Activated CD8-positive, alpha-beta T cell treated with anti-CD3 and anti-CD28 coated beads for 36 hours (primary cell): ENCODE measurements around the gene SPATA13. TPM values are rescaled to one million over a fixed set of nuclear protein-coding genes. Genes with fewer than 3 reads are reported as not detected.
A peak's percentile ranks its signal among the peaks of the same experiment; 100 is the strongest.

Experiments
- ATAC-seq: fragments of 200-7000 bp; cut with Tn5 transposase; one replicate; pipeline ENCODE4 v1.10.0; 2021; ENCODE audit warnings: mild to moderate bottlenecking, moderate library complexity
- CTCF ChIA-PET: fragments of 350-600 bp; sonication (Branson Sonifier 250); formaldehyde crosslinking; loops from one replicate; lab custom pipeline; 2021; ENCODE audit warnings: antibody characterized with exemption; lab: Charles Lee
- POLR2A ChIA-PET: fragments of 350-600 bp; sonication (Branson Sonifier 250); formaldehyde crosslinking; loops from one replicate; lab custom pipeline; 2021; ENCODE audit warnings: antibody characterized with exemption; lab: Charles Lee
- DNase-seq: peaks from one replicate; pipeline ENCODE4 v3.0.0-alpha.2; 2020
- H3K27ac Mint-ChIP-seq: one replicate; pipeline ENCODE4 v1.8.0; 2021; ENCODE audit warnings: mild to moderate bottlenecking, mixed read lengths
- H3K27me3 Mint-ChIP-seq: one replicate; pipeline ENCODE4 v1.8.0; 2021; ENCODE audit warnings: mixed read lengths
- H3K36me3 Mint-ChIP-seq: one replicate; pipeline ENCODE4 v1.8.0; 2021; ENCODE audit warnings: low read depth, mixed read lengths
- H3K4me1 Mint-ChIP-seq: one replicate; pipeline ENCODE4 v1.8.0; 2021; ENCODE audit warnings: low read depth, mixed read lengths
- H3K4me3 Mint-ChIP-seq: one replicate; pipeline ENCODE4 v1.8.0; 2021; ENCODE audit warnings: mild to moderate bottlenecking, moderate library complexity, mixed read lengths
- H3K9me3 Mint-ChIP-seq: one replicate; pipeline ENCODE4 v1.8.0; 2021; ENCODE audit warnings: mixed read lengths
- intact Hi-C: fragments of 100-400 bp; cut with micrococcal nuclease; formaldehyde crosslinking; loops from one replicate; pipeline ENCODE4 v1.10.0; 2022
- total RNA-seq, 2 experiments: library from RNA; stranded (reverse); gene quantifications; one replicate each; pipeline ENCODE4 v1.2.3, GENCODE V29; 2021
- TF ChIP-seq, protein P1 (sequence below): fragments of 200-600 bp; IDR thresholded peaks from one replicate; pipeline ENCODE4 v1.8.0; 2022; ENCODE audit warnings: antibody characterized with exemption, mild to moderate bottlenecking

Gene SPATA13
- total RNA-seq, 2 experiments from 2014 or later, result 47.0 to 47.4 TPM

- Mint-ChIP-seq H3K9me3 (no peaks in the 10 kb centered on the region), H3K27ac (peak overlapping the region; percentile 98), H3K4me3 (peak overlapping the region; percentile 64), H3K27me3 (no peaks in the 10 kb centered on the region), H3K4me1 (peaks cover 82% of the 10 kb centered on the region), H3K36me3 (peaks cover 23% of the 10 kb centered on the region)
- DNase-seq (no peak), ATAC-seq (no peak)
- TF ChIP-seq, protein P1, sequence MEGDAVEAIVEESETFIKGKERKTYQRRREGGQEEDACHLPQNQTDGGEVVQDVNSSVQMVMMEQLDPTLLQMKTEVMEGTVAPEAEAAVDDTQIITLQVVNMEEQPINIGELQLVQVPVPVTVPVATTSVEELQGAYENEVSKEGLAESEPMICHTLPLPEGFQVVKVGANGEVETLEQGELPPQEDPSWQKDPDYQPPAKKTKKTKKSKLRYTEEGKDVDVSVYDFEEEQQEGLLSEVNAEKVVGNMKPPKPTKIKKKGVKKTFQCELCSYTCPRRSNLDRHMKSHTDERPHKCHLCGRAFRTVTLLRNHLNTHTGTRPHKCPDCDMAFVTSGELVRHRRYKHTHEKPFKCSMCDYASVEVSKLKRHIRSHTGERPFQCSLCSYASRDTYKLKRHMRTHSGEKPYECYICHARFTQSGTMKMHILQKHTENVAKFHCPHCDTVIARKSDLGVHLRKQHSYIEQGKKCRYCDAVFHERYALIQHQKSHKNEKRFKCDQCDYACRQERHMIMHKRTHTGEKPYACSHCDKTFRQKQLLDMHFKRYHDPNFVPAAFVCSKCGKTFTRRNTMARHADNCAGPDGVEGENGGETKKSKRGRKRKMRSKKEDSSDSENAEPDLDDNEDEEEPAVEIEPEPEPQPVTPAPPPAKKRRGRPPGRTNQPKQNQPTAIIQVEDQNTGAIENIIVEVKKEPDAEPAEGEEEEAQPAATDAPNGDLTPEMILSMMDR, result no peak
- CTCF ChIA-PET, result interaction anchor here (0.9 to 2.4 kb wide), 4 partner anchors 11 to 46 kb away, joined by 5 to 8 read pairs (median 7); no protein-coding TSS in a partner anchor
- POLR2A ChIA-PET, result interaction anchor here (0.6 to 14.8 kb wide), 5 partner anchors 13 to 114 kb away, joined by 3 to 227 read pairs (median 4); partner anchors contain the start of gene SPATA13
- intact Hi-C loops, result no loop called here
Observed at GRCh38 chr13:24275041-24275440, 114.5 kb downstream of the SPATA13 start.

DNA sequence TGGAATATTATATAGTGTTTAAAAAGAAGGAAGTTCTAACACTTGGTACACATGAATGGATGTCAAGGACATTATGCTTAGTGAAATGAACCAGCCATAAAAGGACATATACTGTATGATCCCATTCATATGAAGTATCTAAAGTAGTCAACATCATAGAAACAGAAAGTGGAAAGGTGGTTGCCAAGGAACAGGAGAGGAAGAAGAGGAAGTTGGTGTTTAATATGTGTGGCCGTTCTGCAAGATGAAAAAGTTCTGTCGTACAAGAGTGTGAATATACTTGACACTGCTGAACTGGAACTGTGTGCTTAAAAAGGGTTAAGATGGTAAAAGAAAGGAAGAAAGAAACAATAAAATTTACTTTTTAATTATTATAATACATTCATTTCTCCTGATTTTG is 115.8 kb downstream of the SPATA13 start:
- intact Hi-C loops, result no loop called here
- Mint-ChIP-seq H3K36me3 (peaks cover 20% of the 10 kb centered on the region), H3K4me1 (peaks cover 85% of the 10 kb centered on the region), H3K27ac (peak overlapping the region; percentile 98), H3K4me3 (no peak overlapping the region), H3K9me3 (no peaks in the 10 kb centered on the region), H3K27me3 (no peaks in the 10 kb centered on the region)
- ATAC-seq (no peak), DNase-seq (no peak)
- POLR2A ChIA-PET, result interaction anchor here (9.8 to 14.8 kb wide), 2 partner anchors 14 to 22 kb away, joined by 84 to 227 read pairs; no protein-coding TSS in a partner anchor
- TF ChIP-seq, protein P1, result no peak
- CTCF ChIA-PET, result no interaction called here

DNA sequence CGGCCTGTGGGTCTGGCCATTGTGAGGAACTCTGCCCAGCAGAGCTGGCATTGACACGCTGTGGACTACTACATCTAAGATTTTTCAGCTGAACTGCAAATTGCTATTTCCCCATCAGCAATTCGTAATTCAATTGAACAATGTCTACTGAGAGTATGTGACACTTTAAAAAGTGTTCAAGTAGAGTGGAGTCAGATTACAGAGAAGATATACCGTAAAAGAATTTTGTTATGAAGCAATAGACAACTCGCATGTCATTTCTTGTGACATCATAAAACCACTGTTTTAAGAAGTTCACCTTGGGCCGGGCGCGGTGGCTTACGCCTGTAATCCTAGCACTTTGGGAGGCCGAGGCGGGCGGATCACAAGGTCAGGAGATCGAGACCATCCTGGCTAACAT is 116.3 kb downstream of the SPATA13 start:
- intact Hi-C loops, result no loop called here
- CTCF ChIA-PET, result no interaction called here
- H3K27me3 Mint-ChIP-seq, result no peaks in the 10 kb centered on the region

GRCh38 chr13:24277761-24278160 is 117.2 kb downstream of the SPATA13 start:
- H3K9me3 Mint-ChIP-seq, result no peaks in the 10 kb centered on the region
- intact Hi-C loops, result no loop called here

More for the DNA sequence above, 116.3 kb downstream of the SPATA13 start:
- no peak for DNase-seq
- TF ChIP-seq, protein P1, result no peak
- H3K36me3 Mint-ChIP-seq, result peaks cover 21% of the 10 kb centered on the region
- no peaks in the 10 kb centered on the region for H3K9me3 Mint-ChIP-seq
- H3K4me1 Mint-ChIP-seq, result peaks cover 86% of the 10 kb centered on the region
- POLR2A ChIA-PET, result interaction anchor here (1.6 to 14.8 kb wide), 3 partner anchors 14 to 23 kb away, joined by 4 to 227 read pairs (median 84); no protein-coding TSS in a partner anchor
- no peak overlapping the region for H3K4me3 Mint-ChIP-seq
- ATAC-seq, result no peak
- peak overlapping the region; percentile 13 for H3K27ac Mint-ChIP-seq

More at GRCh38 chr13:24277761-24278160, 117.2 kb downstream of the SPATA13 start:
- Mint-ChIP-seq H3K4me3 (no peak overlapping the region), H3K36me3 (peaks cover 22% of the 10 kb centered on the region), H3K27ac (peak overlapping the region; percentile 75), H3K4me1 (peaks cover 88% of the 10 kb centered on the region), H3K27me3 (no peaks in the 10 kb centered on the region)
- POLR2A ChIA-PET, result interaction anchor here (1.6 to 9.8 kb wide), 2 partner anchors 15 kb away, joined by 4 to 84 read pairs; no protein-coding TSS in a partner anchor
- CTCF ChIA-PET, result interaction anchor here (0.7 kb wide), 1 partner anchor 49 kb away, joined by 3 read pairs; no protein-coding TSS in a partner anchor
- DNase-seq (no peak), ATAC-seq (no peak)
- TF ChIP-seq, protein P1, result no peak
